HG03039 (cell line): ENCODE results near the gene TRIM44.
"Not testable (repeated sequence)": the region's sequence is repeated elsewhere in the genome, so short reads cannot be mapped to it uniquely, and the experiment has no call there.

Experiments
- ATAC-seq: cut with Tn5 transposase; IDR thresholded peaks from one replicate; pipeline ENCODE4 v1.9.1; 2021; ENCODE audit warnings: mild to moderate bottlenecking, moderate library complexity; ENCODE audit not compliant: unreplicated experiment

TRIM44 gene

GRCh38 chr11:35714882-35715627, 52.5 kb downstream of the TRIM44 start:
- ATAC-seq = peak; percentile 76

GRCh38 chr11:35715677-35716076, 53.1 kb downstream of the TRIM44 start:
- not testable (repeated sequence) for ATAC-seq

DNA sequence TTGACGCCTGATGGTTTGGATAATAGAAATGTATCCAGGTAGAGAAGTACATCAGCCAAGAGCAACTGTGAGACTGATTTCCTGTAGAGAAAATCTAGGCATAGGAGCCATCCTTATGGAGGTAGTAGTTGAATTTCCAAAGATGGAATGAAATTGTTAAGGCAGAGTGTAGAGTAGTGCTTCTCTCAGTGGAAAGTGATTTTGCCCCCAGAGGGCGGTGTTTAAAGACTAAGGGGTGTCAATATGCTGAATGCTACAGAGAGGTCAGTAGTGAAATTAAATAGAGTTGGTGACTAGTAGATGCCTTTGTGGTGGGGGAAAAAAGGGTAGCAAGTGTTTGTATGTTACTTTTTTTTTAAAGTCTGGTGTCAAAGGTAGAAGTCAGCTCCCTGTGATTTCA, 54.5 kb downstream of the TRIM44 start:
- ATAC-seq = no peak

- ATAC-seq = no peak
Measured at GRCh38 chr11:35717520-35717919, 54.9 kb downstream of the TRIM44 start.

DNA sequence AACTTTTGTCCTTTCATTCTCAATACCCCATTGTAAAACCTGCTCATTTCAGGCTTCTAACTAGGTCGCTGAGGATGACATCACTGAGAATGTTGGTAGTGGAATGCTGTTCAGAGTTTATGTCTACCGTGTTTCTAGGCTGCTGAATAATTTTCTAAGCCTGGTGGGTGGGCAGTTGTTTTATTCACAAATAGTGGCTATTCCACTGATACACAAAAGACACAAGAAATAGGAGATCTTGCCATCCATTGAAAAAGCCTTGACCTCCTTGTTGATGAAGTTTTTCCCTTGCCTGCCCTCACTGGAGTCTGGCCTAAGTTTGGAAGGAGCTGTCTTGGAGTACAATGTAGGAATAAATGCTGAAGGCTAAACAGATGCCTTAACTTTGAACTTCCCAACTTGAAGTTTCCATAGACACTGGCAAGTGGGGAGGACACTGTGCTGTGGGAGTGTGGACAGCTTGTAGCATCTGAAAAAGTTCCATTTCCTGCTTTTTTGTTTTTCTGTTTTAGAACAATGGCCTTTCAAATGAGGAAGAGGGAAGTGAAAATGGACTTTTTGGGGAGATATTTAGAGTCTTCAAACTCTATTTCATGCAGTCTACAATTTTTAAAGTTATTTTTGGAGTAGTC, 59.2 kb downstream of the TRIM44 start:
- peak; percentile 45 for ATAC-seq

DNA sequence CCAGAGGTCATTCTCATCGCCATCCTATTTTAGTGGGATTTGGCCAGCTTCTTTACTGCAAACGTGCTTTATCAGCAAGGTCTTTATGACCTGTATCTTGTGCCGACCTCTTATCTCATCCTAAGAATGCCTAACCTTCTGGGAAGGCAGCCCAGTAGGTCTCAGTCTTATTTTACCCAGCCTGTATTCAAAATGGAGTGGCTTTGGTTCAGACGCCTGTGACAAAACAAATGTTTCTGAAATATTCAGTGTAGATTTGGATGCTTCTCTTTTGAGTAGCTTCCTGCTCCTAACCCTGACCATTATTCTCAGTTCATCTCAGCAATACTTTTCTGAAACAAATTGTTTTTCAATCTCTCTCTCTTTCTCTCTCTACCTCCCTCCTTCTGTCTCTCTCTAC, 60.1 kb downstream of the TRIM44 start:
- ATAC-seq = no peak

DNA sequence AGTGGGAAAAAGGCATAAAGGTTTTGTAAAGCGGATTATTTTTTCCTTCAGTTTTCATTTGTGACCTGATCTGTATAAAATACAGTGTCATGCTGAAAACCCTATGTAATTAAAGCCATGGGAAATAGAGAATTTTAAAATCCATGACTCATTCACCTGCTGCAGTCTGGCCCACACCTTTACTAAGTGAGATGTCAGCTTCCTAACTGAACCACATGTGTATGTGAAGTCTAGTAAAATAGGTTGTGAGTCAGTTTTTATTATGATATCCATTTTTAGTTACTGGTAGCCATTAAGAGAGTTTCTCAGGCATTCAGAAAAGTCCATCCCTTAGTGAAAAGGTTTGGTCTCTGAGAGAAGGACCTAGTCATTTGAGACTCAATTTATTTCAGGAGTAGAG, 60.9 kb downstream of the TRIM44 start:
- no peak for ATAC-seq

DNA sequence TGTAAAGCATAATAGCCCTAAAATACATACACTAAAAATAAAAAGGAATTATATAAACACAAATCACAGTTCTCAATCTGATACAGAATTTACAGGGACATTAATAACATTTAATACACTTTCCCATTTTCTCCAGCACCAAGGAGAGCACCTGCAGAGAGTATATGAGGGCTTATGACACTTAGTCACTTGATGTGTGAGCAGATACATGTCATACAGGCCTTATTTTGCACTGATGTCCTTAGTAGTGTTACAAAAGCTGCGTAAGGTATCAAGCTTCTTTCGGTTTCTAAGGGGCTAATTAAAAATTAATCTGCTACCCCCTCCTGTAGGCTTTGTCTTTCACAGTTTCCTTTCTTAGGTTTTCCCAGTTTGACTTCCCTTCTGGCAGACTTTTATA, 61.3 kb downstream of the TRIM44 start:
- no peak for ATAC-seq

DNA sequence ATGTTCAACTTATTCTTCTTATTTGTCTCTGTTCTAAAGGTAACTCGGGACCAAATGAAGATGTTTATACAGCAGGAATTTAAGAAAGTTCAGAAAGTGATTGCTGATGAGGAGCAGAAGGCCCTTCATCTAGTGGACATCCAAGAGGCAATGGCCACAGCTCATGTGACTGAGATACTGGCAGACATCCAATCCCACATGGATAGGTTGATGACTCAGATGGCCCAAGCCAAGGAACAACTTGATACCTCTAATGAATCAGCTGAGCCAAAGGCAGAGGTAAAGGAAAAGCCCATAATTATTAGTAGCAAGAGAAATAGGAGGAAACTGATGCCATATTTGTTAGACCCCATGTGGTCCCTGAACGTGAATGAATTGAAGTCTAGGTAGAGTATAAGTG, 63.3 kb downstream of the TRIM44 start:
- ATAC-seq = no peak

GRCh38 chr11:35727140-35727539, 64.6 kb downstream of the TRIM44 start:
- no peak for ATAC-seq

GRCh38 chr11:35730254-35730653, 67.7 kb downstream of the TRIM44 start:
- no peak for ATAC-seq

DNA sequence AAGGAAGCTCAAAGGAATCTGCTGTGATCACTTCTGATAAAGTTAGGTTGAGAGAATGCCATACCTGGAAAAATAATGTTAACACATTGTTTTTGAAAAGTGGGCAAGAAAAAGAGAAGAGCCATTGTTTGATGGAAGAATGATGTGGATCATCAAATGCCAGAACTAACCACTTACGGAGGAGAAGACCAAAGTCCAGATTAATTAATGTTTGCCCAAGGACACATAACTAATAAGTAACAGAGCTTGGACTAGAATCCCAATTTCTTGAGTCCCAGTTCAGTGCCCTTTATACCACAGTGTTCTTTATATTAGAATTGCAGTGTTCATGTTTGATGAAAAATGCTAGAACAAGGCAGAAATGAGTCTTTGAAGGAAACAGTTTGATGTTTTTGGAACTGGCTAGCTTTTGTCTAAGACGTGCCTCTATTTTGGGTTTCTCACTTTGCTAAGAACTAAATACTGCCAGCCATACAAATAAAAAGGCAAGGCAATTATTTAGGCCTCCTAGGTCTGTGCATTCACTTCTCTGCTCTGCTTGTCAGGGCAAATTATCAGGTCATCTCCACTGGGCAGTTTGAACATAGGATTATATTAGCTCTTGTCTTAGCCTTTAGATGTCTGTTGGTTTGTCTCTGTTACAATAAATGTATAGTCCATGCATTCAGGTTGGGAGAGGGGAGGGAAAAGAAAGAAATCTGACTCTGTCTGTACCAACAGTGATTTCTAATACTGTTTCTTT, 72.3 kb downstream of the TRIM44 start:
- no peak for ATAC-seq

GRCh38 chr11:35735411-35735810, 72.8 kb downstream of the TRIM44 start:
- ATAC-seq = no peak

GRCh38 chr11:35735903-35736302, 73.3 kb downstream of the TRIM44 start:
- ATAC-seq = no peak

- no peak for ATAC-seq
Measured at GRCh38 chr11:35736952-35737351, 74.4 kb downstream of the TRIM44 start.

GRCh38 chr11:35740061-35740799, 77.7 kb downstream of the TRIM44 start:
- no peak for ATAC-seq

GRCh38 chr11:35742707-35743454, 80.3 kb downstream of the TRIM44 start:
- ATAC-seq = no peak

DNA sequence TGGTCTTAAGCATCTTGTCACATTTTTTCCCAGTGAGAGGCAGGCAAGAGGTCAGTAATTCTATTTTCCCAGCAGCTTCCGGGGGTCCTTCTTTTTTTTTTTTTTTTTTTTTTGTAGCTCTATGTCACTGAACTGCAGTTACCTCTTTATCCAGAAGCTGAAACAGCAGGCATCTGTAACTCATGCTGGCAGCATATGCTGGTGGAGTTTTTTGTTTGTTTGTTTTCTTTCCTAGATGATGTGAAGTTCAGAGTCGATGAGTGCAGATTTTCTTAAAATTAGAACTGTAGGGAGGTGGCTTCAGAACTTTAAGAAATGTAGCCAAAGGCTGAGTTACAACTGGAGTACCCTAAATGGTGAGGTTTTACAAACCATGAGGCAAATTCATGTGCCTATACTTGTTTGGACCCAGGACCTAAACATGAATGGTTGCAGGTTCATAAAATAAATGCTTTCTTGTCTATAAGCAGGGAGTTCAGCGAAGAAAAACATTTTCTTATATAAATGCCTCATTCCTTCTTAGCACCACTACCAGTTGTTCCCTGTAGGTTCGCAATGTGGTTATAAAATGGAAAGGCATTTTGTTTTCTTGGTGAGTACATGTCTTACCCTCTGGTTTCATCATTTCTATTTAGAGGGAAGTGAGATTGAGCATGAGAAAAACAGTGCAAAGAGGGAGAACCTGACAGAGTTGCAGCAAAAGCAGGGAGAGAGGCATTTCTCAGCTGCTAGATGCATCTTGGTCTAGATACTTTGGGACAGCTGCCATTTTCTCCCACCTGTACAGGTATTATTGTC, 84.0 kb downstream of the TRIM44 start:
- ATAC-seq = no peak

GRCh38 chr11:35747668-35748067, 85.1 kb downstream of the TRIM44 start:
- no peak for ATAC-seq

- no peak for ATAC-seq
Measured at GRCh38 chr11:35748644-35749043, 86.1 kb downstream of the TRIM44 start.
